ENCODE data around the gene MT1B. TPM values are rescaled to one million over a fixed set of nuclear protein-coding genes. Genes with fewer than 3 reads are reported as not detected.
"Not testable (repeated sequence)": the region's sequence is repeated elsewhere in the genome, so short reads cannot be mapped to it uniquely, and the experiment has no call there.

The MT1B gene
- polyA plus RNA-seq, 1 experiment = not detected

DNA sequence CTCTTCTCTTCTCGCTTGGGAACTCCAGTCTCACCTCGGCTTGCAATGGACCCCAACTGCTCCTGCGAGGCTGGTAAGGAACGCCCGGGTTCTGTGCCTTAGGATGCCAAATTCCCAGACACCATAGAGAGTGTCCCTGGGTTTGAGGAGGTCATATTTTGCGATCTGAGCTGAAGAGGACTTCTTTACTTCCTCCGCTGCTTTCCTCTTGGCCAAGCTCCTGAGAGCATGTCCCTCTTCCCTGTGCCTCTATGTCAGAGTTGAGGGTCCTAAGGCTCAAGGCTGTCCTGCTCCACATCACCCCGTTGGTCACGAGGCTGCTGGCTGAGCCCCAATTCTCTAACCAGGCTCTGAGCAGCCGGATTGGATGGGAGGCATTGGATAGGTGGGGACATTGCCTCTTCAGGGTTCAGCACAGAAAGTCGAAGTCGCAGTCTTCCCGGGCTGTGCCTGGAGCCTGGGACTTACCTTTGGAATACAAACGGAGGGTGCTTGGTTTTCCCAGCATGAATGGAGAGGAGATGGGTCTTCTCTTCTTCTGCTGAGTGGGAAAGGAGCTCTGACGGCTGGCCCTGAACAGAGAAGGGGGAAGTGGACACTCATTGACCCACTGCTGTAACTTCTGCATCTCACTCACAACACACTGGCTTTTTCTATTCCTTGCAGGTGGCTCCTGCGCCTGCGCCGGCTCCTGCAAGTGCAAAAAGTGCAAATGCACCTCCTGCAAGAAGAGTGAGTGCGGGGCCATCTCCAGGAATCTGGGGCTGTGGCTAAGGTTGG is 18.3 kb downstream of the MT1B start:
- Histone ChIP-seq H3K4me3 (ENCODE audit: low read depth, low read length) (no peak overlapping the region), H3K27me3 (ENCODE audit: control insufficient read depth, insufficient read depth, low read length) (peaks cover 58% of the 10 kb centered on the region), H3K9me3 (ENCODE audit: control insufficient read depth, insufficient read depth, low read length) (no peaks in the 10 kb centered on the region; the same call in 1 of the 2 replicates), H3K27ac (ENCODE audit: low read depth, low read length) (no peak overlapping the region)
- CTCF ChIA-PET = no interaction called here
- TF ChIP-seq, protein P1, sequence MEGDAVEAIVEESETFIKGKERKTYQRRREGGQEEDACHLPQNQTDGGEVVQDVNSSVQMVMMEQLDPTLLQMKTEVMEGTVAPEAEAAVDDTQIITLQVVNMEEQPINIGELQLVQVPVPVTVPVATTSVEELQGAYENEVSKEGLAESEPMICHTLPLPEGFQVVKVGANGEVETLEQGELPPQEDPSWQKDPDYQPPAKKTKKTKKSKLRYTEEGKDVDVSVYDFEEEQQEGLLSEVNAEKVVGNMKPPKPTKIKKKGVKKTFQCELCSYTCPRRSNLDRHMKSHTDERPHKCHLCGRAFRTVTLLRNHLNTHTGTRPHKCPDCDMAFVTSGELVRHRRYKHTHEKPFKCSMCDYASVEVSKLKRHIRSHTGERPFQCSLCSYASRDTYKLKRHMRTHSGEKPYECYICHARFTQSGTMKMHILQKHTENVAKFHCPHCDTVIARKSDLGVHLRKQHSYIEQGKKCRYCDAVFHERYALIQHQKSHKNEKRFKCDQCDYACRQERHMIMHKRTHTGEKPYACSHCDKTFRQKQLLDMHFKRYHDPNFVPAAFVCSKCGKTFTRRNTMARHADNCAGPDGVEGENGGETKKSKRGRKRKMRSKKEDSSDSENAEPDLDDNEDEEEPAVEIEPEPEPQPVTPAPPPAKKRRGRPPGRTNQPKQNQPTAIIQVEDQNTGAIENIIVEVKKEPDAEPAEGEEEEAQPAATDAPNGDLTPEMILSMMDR (IDR thresholded peaks at IDR 0.05; ENCODE audit: low read depth, low read length) = no peak
- DNase-seq (ENCODE audit: low read depth, low spot score) = no peak
- POLR2A ChIA-PET = no interaction called here

DNA sequence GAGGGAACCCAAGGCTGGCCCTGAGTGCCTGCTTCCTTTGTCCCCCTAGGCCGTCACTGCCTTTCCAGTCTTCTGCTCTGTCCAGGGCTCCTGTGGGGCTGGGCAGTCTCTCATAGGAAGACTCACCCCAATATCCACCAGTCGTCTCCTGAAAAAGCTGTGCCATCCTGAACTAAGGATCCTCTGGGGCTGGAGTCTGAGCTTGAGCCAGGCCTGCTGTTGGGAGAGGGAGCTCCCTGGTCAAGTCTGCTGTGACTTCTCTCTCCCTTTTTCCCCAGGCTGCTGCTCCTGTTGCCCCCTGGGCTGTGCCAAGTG is 18.9 kb downstream of the MT1B start:
- Histone ChIP-seq H3K27me3 (ENCODE audit: control insufficient read depth, insufficient read depth, low read length) (peaks cover 55% of the 10 kb centered on the region), H3K27ac (ENCODE audit: low read depth, low read length) (no peak overlapping the region), H3K9me3 (ENCODE audit: control insufficient read depth, insufficient read depth, low read length) (no peaks in the 10 kb centered on the region; the same call in 1 of the 2 replicates), H3K4me3 (ENCODE audit: low read depth, low read length) (no peak overlapping the region)
- TF ChIP-seq, protein P1 (IDR thresholded peaks at IDR 0.05; ENCODE audit: low read depth, low read length) = no peak
- no peak for DNase-seq (ENCODE audit: low read depth, low spot score)
- ChIA-PET POLR2A (no interaction called here), CTCF (no interaction called here)

DNA sequence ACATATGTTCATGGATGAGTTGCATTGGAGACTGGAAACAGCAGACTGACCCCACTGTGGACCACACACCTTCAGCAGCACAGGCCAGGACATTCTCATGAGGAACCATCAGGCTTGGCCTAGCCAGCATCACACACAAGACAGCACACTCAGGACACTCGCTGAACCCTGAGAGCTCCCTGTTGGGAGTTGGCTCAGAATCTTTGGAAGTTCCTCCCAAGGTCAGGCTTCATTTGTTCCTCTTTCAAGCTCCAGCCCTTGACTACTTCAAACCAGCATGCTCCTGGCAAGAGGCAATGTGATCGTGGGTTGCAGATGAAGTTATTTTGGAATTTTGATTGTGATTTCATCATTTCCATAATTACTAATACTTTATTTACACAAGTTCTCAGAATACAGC is 20.0 kb downstream of the MT1B start:
- H3K9me3 ChIP-seq (ENCODE audit: control insufficient read depth, insufficient read depth, low read length); DNase-seq (ENCODE audit: low read depth, low spot score); H3K27ac ChIP-seq (ENCODE audit: low read depth, low read length); H3K4me3 ChIP-seq (ENCODE audit: low read depth, low read length): not testable (repeated sequence)
- ChIA-PET CTCF (interaction anchor here (2.9 kb wide), 1 partner anchor 31 kb away, joined by 19 read pairs; no protein-coding TSS in a partner anchor), POLR2A (interaction anchor here (1.5 kb wide), 1 partner anchor 46 kb away, joined by 6 read pairs; the partner anchor contains the start of gene MT1E)
- peaks cover 58% of the 10 kb centered on the region for H3K27me3 ChIP-seq (ENCODE audit: control insufficient read depth, insufficient read depth, low read length)

DNA sequence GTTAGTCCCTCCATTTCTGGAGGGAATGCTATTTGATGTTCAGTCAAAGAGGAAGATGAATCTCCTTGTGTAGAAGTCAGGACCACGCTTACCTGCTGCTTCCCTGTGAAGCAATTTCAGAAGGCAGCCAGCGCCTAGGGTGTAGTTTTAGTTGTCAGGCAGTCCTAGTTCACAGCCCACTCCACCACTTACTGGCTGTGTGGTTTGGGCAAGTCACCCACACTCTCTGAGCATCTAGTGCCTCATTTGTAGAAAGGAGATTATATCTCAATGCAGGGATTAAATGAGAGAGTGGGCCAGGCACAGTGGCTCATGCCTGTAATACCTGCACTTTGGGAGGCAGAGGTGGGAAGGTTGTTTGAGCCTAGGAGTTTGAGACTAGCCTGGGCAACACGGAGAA is 20.5 kb downstream of the MT1B start:
- ChIA-PET CTCF (interaction anchor here (2.9 kb wide), 1 partner anchor 30 kb away, joined by 19 read pairs; no protein-coding TSS in a partner anchor), POLR2A (interaction anchor here (1.1 to 1.5 kb wide), 3 partner anchors 10 to 65 kb away, joined by 4 to 6 read pairs (median 6); partner anchors contain the start of genes MT1E and MT1X)
- DNase-seq (ENCODE audit: low read depth, low spot score); H3K9me3 ChIP-seq (ENCODE audit: control insufficient read depth, insufficient read depth, low read length); H3K27ac ChIP-seq (ENCODE audit: low read depth, low read length); H3K4me3 ChIP-seq (ENCODE audit: low read depth, low read length): not testable (repeated sequence)
- H3K27me3 ChIP-seq (ENCODE audit: control insufficient read depth, insufficient read depth, low read length) = peaks cover 57% of the 10 kb centered on the region

DNA sequence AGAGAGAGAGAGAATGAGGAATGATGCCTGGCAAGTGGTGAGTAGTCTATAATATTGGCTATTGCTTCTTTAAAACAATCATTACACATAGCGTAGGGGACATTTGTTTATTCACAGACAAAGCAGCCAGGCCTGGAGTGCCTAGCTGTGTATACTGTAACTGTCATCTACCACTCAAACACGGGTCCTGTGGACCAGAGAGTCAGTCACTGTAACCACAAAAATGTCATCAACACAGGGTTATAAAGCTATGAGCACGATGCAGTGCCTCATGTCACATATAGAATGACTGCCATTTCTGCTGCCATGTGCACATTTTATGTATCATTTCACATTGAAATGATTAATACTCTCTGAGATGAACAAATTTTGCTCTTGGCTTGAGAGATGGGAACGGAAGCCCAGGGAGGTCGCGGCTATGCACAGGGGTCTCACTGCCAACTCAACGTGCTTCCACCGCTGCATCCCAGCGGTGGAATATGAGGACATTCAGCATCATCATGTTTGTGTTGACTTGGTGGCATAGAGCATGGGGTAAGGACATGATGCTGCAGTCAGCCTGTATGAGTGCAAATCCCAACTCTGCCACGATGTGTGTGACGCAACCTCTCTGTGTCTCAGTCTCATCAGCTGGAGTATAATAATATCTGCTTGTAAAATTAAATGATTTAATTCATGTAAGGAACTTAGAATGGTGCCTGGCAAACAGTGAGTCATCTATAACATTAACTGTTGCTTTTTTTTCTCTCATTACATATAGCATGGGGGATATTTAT is 21.3 kb downstream of the MT1B start:
- CTCF ChIA-PET = interaction anchor here (1.2 to 2.9 kb wide), 4 partner anchors 10 to 117 kb away, joined by 4 to 19 read pairs (median 4); partner anchors contain the start of gene MT1X
- TF ChIP-seq, protein P1 (IDR thresholded peaks at IDR 0.05; ENCODE audit: low read depth, low read length) = no peak
- POLR2A ChIA-PET = interaction anchor here (0.8 to 1.5 kb wide), 4 partner anchors 10 to 66 kb away, joined by 3 to 6 read pairs (median 5); partner anchors contain the start of genes MT1E and MT1X
- no peaks in the 10 kb centered on the region; the same call in 1 of the 2 replicates for H3K9me3 ChIP-seq (ENCODE audit: control insufficient read depth, insufficient read depth, low read length)
- H3K27me3 ChIP-seq (ENCODE audit: control insufficient read depth, insufficient read depth, low read length) = peaks cover 51% of the 10 kb centered on the region
- H3K27ac ChIP-seq (ENCODE audit: low read depth, low read length) = no peak overlapping the region
- H3K4me3 ChIP-seq (ENCODE audit: low read depth, low read length) = no peak overlapping the region
- no peak for DNase-seq (ENCODE audit: low read depth, low spot score)
